ENCODE measurements around the gene PRKCA. TPM values are rescaled to one million over a fixed set of nuclear protein-coding genes. Genes with fewer than 3 reads are reported as not detected.

The PRKCA gene
- total and polyA plus RNA-seq, 3 experiments from 2014 or later: 1.8 to 74.1 (median 73.9) TPM

DNA sequence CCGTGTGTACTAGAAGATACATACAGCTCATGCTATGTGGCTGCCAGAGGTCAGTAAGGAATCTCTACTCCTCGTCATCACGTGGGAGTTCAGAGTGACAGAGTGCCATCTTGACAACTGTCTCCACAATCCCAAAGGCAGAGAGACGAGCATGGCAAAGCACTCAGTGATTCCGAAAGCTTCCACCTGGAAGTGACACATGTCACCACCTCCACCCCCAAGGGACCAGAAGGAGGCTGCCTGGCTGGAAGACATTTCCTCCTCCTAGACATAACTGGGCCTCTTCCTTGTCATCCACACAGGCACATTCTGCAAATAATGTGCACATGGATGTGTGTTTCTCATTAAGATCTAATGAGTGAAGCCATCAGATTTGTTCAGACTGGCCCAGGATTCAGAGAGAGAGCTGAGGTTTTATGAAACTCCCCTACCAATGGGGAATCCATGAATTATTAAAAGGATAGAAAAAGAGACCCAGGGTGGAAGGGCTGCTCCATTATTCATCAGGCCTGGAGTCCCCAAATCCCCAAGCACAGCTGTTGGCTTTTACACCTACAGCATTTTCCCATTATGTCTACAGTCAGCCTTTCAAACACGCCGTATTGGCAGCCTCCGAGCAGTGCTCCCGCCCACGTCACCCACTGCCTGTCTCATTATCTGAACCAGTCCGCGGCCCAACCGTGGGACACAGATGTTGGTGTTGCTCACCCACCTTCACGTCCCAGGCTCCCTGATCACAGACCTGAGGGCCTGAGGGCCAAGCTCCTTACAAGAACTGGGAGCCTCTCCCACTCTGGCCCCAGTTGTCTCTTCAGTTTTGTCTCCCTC lies 529.2 kb downstream of the PRKCA start:
- H3K27ac ChIP-seq (ENCODE audit: low read depth, low read length): no peak overlapping the region
- H3K9me3 ChIP-seq (ENCODE audit: low read length): no peaks in the 10 kb centered on the region
- H3K9me3 Mint-ChIP-seq: peaks cover 0 to 7% (median 0%) of the 10 kb centered on the region in 5 donors
- H3K27me3 Mint-ChIP-seq: peaks cover 57 to 75% of the 10 kb centered on the region in 2 donors
- H3K4me3 Mint-ChIP-seq: no peak overlapping the region
- no peak overlapping the region for H3K4me3 ChIP-seq (ENCODE audit: low read length)
- DNase-seq: no peak
- peaks cover 0 to 2% (median 0%) of the 10 kb centered on the region in 3 donors for H3K36me3 Mint-ChIP-seq
- H3K36me3 ChIP-seq (ENCODE audit: insufficient read depth, low read length): no peaks in the 10 kb centered on the region
- no peak overlapping the region for H3K27ac Mint-ChIP-seq
- ChIA-PET CTCF (no interaction called here), POLR2A (no interaction called here)
- no peaks in the 10 kb centered on the region for H3K4me1 ChIP-seq (ENCODE audit: insufficient read depth, low read length)
- H3K4me1 Mint-ChIP-seq: peaks cover 0 to 7% (median 2%) of the 10 kb centered on the region in 3 donors
- peaks cover 11% of the 10 kb centered on the region for H3K27me3 ChIP-seq (ENCODE audit: insufficient read depth, low read length, poor library complexity, severe bottlenecking)

GRCh38 chr17:66833201-66833600 lies 530.8 kb downstream of the PRKCA start:
- Histone ChIP-seq H3K27ac (ENCODE audit: low read depth, low read length) (no peak overlapping the region), H3K9me3 (ENCODE audit: low read length) (no peaks in the 10 kb centered on the region), H3K36me3 (ENCODE audit: insufficient read depth, low read length) (no peaks in the 10 kb centered on the region), H3K27me3 (ENCODE audit: insufficient read depth, low read length, poor library complexity, severe bottlenecking) (peaks cover 11% of the 10 kb centered on the region), H3K4me1 (ENCODE audit: insufficient read depth, low read length) (no peaks in the 10 kb centered on the region), H3K4me3 (ENCODE audit: low read length) (no peak overlapping the region)
- CTCF ChIA-PET: no interaction called here
- Mint-ChIP-seq H3K27ac (no peak overlapping the region), H3K9me3 (peaks cover 0 to 5% (median 0%) of the 10 kb centered on the region in 5 donors), H3K4me3 (no peak overlapping the region), H3K27me3 (peaks cover 56 to 74% of the 10 kb centered on the region in 2 donors), H3K4me1 (peaks cover 0 to 7% (median 2%) of the 10 kb centered on the region in 3 donors), H3K36me3 (peaks cover 0 to 2% (median 0%) of the 10 kb centered on the region in 3 donors)
- DNase-seq: no peak
- POLR2A ChIA-PET: no interaction called here

DNA sequence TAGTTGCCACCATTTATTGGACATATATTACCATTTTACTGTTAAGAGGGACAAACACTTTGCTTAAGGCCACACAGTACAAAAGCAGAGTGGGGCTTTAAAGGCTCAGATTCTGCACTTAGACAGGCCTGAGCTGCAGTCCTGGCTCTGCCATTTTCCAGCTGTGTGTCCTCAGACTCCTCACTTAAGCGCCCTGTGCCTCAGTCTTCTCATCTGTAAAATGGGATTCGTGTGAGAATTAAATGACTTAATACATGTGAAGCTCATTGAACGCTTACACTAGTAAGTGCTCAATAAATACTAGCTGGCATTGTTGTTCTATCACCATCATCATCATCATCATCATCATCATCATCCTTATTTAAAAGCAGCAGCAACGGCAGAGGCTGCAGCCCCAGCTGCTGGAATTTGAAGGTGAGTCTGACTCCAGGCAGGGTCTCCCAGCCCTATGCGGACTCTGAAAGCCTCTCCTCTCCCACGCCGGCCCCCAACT lies 532.1 kb downstream of the PRKCA start:
- CTCF ChIA-PET: no interaction called here

DNA sequence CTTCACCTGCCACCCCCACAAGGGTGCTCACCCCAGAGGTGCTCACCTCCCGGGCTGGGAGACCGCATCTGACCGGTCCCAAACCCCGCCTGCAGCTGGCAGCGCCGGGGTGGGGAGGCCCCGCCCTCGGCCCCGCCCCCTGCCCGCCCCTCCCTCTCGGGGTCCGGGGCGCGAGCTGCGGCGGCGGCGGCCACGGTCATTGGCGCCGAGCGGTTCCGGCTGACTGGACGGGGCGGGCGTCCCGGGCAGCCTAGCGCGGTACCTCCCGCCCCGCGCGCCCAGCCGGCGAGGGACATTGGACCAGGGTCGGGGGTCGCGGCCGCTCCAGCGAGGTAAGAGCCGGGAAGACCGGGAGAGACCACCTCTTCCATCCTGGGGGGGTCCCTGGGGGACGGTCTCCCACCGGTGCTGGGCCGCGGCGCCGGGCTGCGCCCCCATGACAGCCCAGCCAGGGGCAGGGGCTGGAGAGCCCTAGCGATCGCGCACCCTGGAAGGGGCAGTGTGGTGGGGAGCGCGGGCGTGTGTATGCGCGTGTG lies 532.6 kb downstream of the PRKCA start, which contains the start of gene CACNG5:
Gene CACNG5 (plus strand): TSS at position 199 of the 536 bp plus-strand sequence. CDS start 42,216 bp downstream, outside the sequence.
- no peaks in the 10 kb centered on the region for H3K36me3 ChIP-seq (ENCODE audit: insufficient read depth, low read length)
- Mint-ChIP-seq H3K36me3 (peaks cover 0 to 2% (median 0%) of the 10 kb centered on the region in 3 donors), H3K27me3 (peaks cover 44 to 62% of the 10 kb centered on the region in 2 donors), H3K4me1 (peaks cover 0 to 2% (median 2%) of the 10 kb centered on the region in 3 donors), H3K9me3 (peaks cover 0 to 4% (median 0%) of the 10 kb centered on the region in 5 donors), H3K27ac (no peak within 1 kb of the TSS), H3K4me3 (no peak within 1 kb of the TSS)
- H3K27me3 ChIP-seq (ENCODE audit: insufficient read depth, low read length, poor library complexity, severe bottlenecking): peaks cover 6% of the 10 kb centered on the region
- H3K9me3 ChIP-seq (ENCODE audit: low read length): no peaks in the 10 kb centered on the region
- H3K27ac ChIP-seq (ENCODE audit: low read depth, low read length): no peak within 1 kb of the TSS
- CTCF ChIA-PET: no interaction called here
- H3K4me1 ChIP-seq (ENCODE audit: insufficient read depth, low read length): no peaks in the 10 kb centered on the region
- POLR2A ChIA-PET: no interaction called here
- H3K4me3 ChIP-seq (ENCODE audit: low read length): no peak within 1 kb of the TSS
- DNase-seq: no peak

More for the DNA sequence above, 532.1 kb downstream of the PRKCA start:
- H3K9me3 Mint-ChIP-seq: peaks cover 0 to 4% (median 0%) of the 10 kb centered on the region in 5 donors
- H3K4me3 Mint-ChIP-seq: no peak overlapping the region
- H3K27me3 Mint-ChIP-seq: peaks cover 47 to 67% of the 10 kb centered on the region in 2 donors
- peaks cover 11% of the 10 kb centered on the region for H3K27me3 ChIP-seq (ENCODE audit: insufficient read depth, low read length, poor library complexity, severe bottlenecking)
- no peaks in the 10 kb centered on the region for H3K4me1 ChIP-seq (ENCODE audit: insufficient read depth, low read length)
- peaks cover 0 to 2% (median 0%) of the 10 kb centered on the region in 3 donors for H3K36me3 Mint-ChIP-seq
- no peak overlapping the region for H3K4me3 ChIP-seq (ENCODE audit: low read length)
- H3K27ac Mint-ChIP-seq: no peak overlapping the region
- DNase-seq: no peak
- no peak overlapping the region for H3K27ac ChIP-seq (ENCODE audit: low read depth, low read length)
- POLR2A ChIA-PET: no interaction called here
- peaks cover 0 to 7% (median 2%) of the 10 kb centered on the region in 3 donors for H3K4me1 Mint-ChIP-seq
- no peaks in the 10 kb centered on the region for H3K36me3 ChIP-seq (ENCODE audit: insufficient read depth, low read length)
- no peaks in the 10 kb centered on the region for H3K9me3 ChIP-seq (ENCODE audit: low read length)

GRCh38 chr17:66835476-66835875 lies 533.1 kb downstream of the PRKCA start:
- no peak for DNase-seq
- H3K36me3 ChIP-seq (ENCODE audit: insufficient read depth, low read length): no peaks in the 10 kb centered on the region
- H3K4me3 ChIP-seq (ENCODE audit: low read length): no peak overlapping the region
- no peaks in the 10 kb centered on the region for H3K4me1 ChIP-seq (ENCODE audit: insufficient read depth, low read length)
- POLR2A ChIA-PET: no interaction called here
- no peak overlapping the region for H3K27ac ChIP-seq (ENCODE audit: low read depth, low read length)
- no peaks in the 10 kb centered on the region for H3K9me3 ChIP-seq (ENCODE audit: low read length)
- Mint-ChIP-seq H3K27me3 (peaks cover 41 to 59% of the 10 kb centered on the region in 2 donors), H3K4me3 (no peak overlapping the region), H3K27ac (no peak overlapping the region), H3K4me1 (peaks cover 0 to 2% (median 0%) of the 10 kb centered on the region in 3 donors), H3K9me3 (peaks cover 0 to 4% (median 0%) of the 10 kb centered on the region in 5 donors), H3K36me3 (peaks cover 0 to 2% (median 0%) of the 10 kb centered on the region in 3 donors)
- H3K27me3 ChIP-seq (ENCODE audit: insufficient read depth, low read length, poor library complexity, severe bottlenecking): peaks cover 4% of the 10 kb centered on the region
- CTCF ChIA-PET: no interaction called here

DNA sequence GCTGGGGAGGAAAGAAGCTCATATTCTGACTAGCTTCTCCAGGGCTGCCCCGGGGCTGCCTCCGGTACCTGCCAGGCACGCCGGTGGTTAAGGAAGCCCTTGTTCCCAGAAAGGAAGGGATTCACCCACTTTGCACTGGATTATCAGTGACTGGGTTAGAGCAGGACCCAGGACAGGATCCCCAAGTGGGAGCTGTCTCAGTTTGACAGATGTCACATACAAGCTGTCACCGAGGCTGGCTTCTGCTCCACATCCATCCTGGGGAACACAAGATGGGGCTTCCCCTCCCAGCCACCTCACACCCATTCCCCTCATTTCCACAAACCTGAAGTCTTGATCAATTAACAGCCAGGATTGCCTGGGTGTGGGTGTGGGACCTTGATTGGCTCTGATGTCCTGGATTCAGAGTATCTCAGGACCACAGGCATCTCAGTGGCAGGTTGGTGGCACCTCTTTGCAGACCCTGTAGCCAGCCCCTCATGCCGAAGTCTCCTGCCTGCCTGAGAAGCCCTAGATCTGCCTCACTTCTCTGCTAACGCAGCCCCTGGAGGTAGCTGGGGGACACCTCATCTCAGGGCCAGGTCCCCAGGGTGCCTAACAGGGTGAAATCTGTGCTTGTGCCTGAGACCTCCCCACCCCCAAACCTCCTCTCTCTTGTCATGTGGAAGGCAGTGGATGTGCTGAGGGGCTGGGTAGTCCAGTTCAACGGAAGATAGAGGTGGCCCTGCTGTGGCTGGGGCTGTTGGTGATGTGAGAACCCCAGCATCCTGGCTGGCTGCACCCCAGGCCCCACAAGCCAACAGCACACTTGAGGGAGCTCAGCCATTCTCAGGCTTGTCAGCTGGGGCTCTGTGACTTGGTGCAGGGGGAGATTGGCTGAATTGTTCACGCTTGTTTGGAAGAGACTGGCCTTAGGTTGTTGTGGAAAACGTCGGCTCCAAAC lies 533.9 kb downstream of the PRKCA start:
- CTCF ChIA-PET: interaction anchor here (0.6 to 1.3 kb wide), 2 partner anchors 11 to 412 kb away, joined by 3 read pairs; no protein-coding TSS in a partner anchor
- Mint-ChIP-seq H3K4me3 (no peak overlapping the region), H3K27me3 (peaks cover 39 to 58% of the 10 kb centered on the region in 2 donors), H3K27ac (no peak overlapping the region), H3K4me1 (peaks cover 0 to 2% (median 0%) of the 10 kb centered on the region in 3 donors), H3K36me3 (no peaks in the 10 kb centered on the region), H3K9me3 (peaks cover 0 to under 1% (median 0%) of the 10 kb centered on the region in 5 donors)
- POLR2A ChIA-PET: no interaction called here
- no peaks in the 10 kb centered on the region for H3K36me3 ChIP-seq (ENCODE audit: insufficient read depth, low read length)
- H3K9me3 ChIP-seq (ENCODE audit: low read length): no peaks in the 10 kb centered on the region
- no peak for DNase-seq
- no peak overlapping the region for H3K4me3 ChIP-seq (ENCODE audit: low read length)
- H3K27me3 ChIP-seq (ENCODE audit: insufficient read depth, low read length, poor library complexity, severe bottlenecking): peaks cover 4% of the 10 kb centered on the region
- no peaks in the 10 kb centered on the region for H3K4me1 ChIP-seq (ENCODE audit: insufficient read depth, low read length)
- no peak overlapping the region for H3K27ac ChIP-seq (ENCODE audit: low read depth, low read length)

DNA sequence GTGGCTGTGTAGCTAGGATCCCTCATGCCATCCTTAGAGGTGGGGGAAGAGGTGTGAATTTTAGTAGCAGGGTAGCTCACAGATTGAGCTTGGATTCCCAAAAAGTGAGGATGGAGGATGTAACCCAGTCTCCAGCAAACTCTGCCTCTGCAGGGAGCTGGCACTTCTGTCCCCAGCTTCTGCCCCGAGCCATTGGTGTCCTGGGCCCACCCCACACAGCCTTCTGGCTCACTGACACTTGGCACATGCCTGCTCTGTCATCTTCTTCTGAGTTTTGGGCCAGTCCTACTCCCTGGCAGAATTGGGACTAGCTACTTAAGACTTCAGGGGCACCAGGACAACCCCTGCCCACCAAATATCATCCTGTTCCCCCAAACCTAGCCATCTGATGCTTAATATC lies 534.8 kb downstream of the PRKCA start:
- no peak overlapping the region for H3K27ac Mint-ChIP-seq
- no peaks in the 10 kb centered on the region for H3K9me3 Mint-ChIP-seq
- no peaks in the 10 kb centered on the region for H3K36me3 Mint-ChIP-seq
- no peak for DNase-seq
- no peak overlapping the region for H3K27ac ChIP-seq (ENCODE audit: low read depth, low read length)
- no peak overlapping the region for H3K4me3 ChIP-seq (ENCODE audit: low read length)
- no peaks in the 10 kb centered on the region for H3K9me3 ChIP-seq (ENCODE audit: low read length)
- H3K4me1 Mint-ChIP-seq: peaks cover 0 to 2% (median 0%) of the 10 kb centered on the region in 3 donors
- ChIA-PET CTCF (interaction anchor here (1.3 kb wide), 1 partner anchor 10 kb away, joined by 3 read pairs; no protein-coding TSS in a partner anchor), POLR2A (no interaction called here)
- peaks cover 32 to 52% of the 10 kb centered on the region in 2 donors for H3K27me3 Mint-ChIP-seq
- no peaks in the 10 kb centered on the region for H3K36me3 ChIP-seq (ENCODE audit: insufficient read depth, low read length)
- H3K27me3 ChIP-seq (ENCODE audit: insufficient read depth, low read length, poor library complexity, severe bottlenecking): peaks cover 4% of the 10 kb centered on the region
- no peak overlapping the region for H3K4me3 Mint-ChIP-seq
- no peaks in the 10 kb centered on the region for H3K4me1 ChIP-seq (ENCODE audit: insufficient read depth, low read length)

All from CD8-positive, alpha-beta memory T cell (primary cell).